GM19455 (cell line): Measurements from ENCODE around the gene CPEB2.

ENCODE experiments used
- ATAC-seq: cut with Tn5 transposase; IDR thresholded peaks from one replicate; pipeline ENCODE4 v1.9.1; 2021; ENCODE audit not compliant: unreplicated experiment

The CPEB2 gene

GRCh38 chr4:15116509-15117079, 114.3 kb downstream of the CPEB2 start:
- ATAC-seq = no peak

- ATAC-seq = no peak
Measured at GRCh38 chr4:15117270-15117946, 115.1 kb downstream of the CPEB2 start.

- ATAC-seq = no peak
Measured at GRCh38 chr4:15118292-15118691, 116.0 kb downstream of the CPEB2 start.
